Spleen (tissue), 11 donors: ENCODE measurements around the gene CYP4A11. TPM values are rescaled to one million over a fixed set of nuclear protein-coding genes. Genes with fewer than 3 reads are reported as not detected.

Experiments used
- polyA plus RNA-seq, 3 donors: library from polyadenylated mRNA; stranded (reverse); fragments of 200-250 nt; gene quantifications; one replicate each; pipeline ENCODE4 v1.2.1, GENCODE V29; 2013
- small RNA-seq, 4 donors: library from RNA; depleted of rRNA; stranded (forward); fragments of <200 nt; gene quantifications; one replicate each; pipeline ENCODE3, GENCODE V24; 2016
- total RNA-seq, 7 donors: library from RNA; depleted of rRNA in 3 of 7; stranded (reverse); fragments of >200 nt in 3 of 7; fragmentation: NEBNext Ultra II Directional in 4 of 7; extraction: Animal tissue kit (Norgen Biotek cat#: 25700) in 4 of 7; gene quantifications; one replicate each; pipeline versions ENCODE4 v1.1.0 to v1.2.1, GENCODE V29; 2016 to 2021
- donor health status: healthy with polysubstance abuse.
- donor health status: DM: no; HTN: no; CAD: no; lungs with moderate emphysema.
- donor health status: DM: no; HTN: no; CAD: no.
- donor health status: Bipolar disorder and iron deficiency.
- donor health status: healthy.
- donor health status: DM: no; HTN: no; CAD: no.
- donor health status: DM: yes; HTN: yes; CAD: no.

The CYP4A11 gene
- total and polyA plus RNA-seq, 10 donors: not detected

Small RNA genes lying within 50 kb of the gene (small RNA-seq; reads per million reads assigned to genes)
- gene CYP4A26P: 0 reads per million in 4 donors

Other genes with a start within 250 kb of the CYP4A11 start
- 100 to 1,000 TPM in 5 of 7 donors, 10 to 100 TPM in 2; 82.1 to 126 (median 107) TPM for gene EFCAB14, start 222.4 kb downstream of the CYP4A11 start, total RNA-seq
- 10 to 100 TPM; 15.1 to 24.4 (median 18.3) TPM for gene EFCAB14, start 222.4 kb downstream of the CYP4A11 start, polyA plus RNA-seq
- gene CYP4B1, start 142.4 kb downstream of the CYP4A11 start, total RNA-seq: 1 to 10 TPM in 2 of 7 donors, under 1 TPM in 2, not detected in 3; 0.32 to 2.3 (median 0.74) TPM
- 1 to 10 TPM in 2 of 3 donors, under 1 TPM in 1; 0.83 to 3.5 (median 1.7) TPM for gene CYP4B1, start 142.4 kb downstream of the CYP4A11 start, polyA plus RNA-seq
- gene CYP4X1, start 82.2 kb upstream of the CYP4A11 start, total RNA-seq: 1 to 10 TPM in 1 of 7 donors, under 1 TPM in 4, not detected in 2; 0.14 to 1.7 (median 0.17) TPM
- gene CYP4X1, start 82.2 kb upstream of the CYP4A11 start, polyA plus RNA-seq: under 1 TPM; 0.24 to 0.48 (median 0.41) TPM
- not detected for gene CYP4Z1, start 125.8 kb upstream of the CYP4A11 start, total RNA-seq
- under 1 TPM in 2 of 3 donors, not detected in 1; 0.03 to 0.24 TPM for gene CYP4Z1, start 125.8 kb upstream of the CYP4A11 start, polyA plus RNA-seq
- gene CYP4A22, start 196.0 kb upstream of the CYP4A11 start, total RNA-seq: under 1 TPM in 1 of 7 donors, not detected in 6; 0.43 TPM
- not detected for gene CYP4A22, start 196.0 kb upstream of the CYP4A11 start, polyA plus RNA-seq
- 10 to 100 TPM in 1 of 7 donors, 1 to 10 TPM in 5, under 1 TPM in 1; 0.76 to 11.0 (median 4.0) TPM for gene PDZK1IP1, start 248.6 kb upstream of the CYP4A11 start, total RNA-seq
- gene PDZK1IP1, start 248.6 kb upstream of the CYP4A11 start, polyA plus RNA-seq: 1 to 10 TPM in 1 of 3 donors, under 1 TPM in 2; 0.22 to 8.3 (median 0.41) TPM